CD4-positive, CD25-positive, alpha-beta regulatory T cell (primary cell): ENCODE results near the gene C7orf57. TPM values are rescaled to one million over a fixed set of nuclear protein-coding genes. Genes with fewer than 3 reads are reported as not detected.
A peak's percentile ranks its signal among the peaks of the same experiment; 100 is the strongest.

Experiments used
- ATAC-seq, 2 donors: fragments of 150-1000 bp; cut with Tn5 transposase; one replicate each; pipeline ENCODE4 v1.10.0; 2021; ENCODE audit warnings: low read depth in 2 of 2, moderate number of reproducible peaks in 2 of 2, moderate library complexity in 1 of 2
- DNase-seq, 3 donors: peaks; one replicate each; pipeline versions ENCODE4 v3.0.0 to v3.0.0-alpha.2; 2012 to 2022; ENCODE audit warnings: mixed read lengths in 1 of 3
- H3K27ac ChIP-seq: one replicate; pipeline ENCODE4 v1.7.0; 2013; ENCODE audit warnings: mild to moderate bottlenecking, low read length; ENCODE audit not compliant: insufficient read depth, poor library complexity, severe bottlenecking
- H3K27me3 ChIP-seq: one replicate; pipeline ENCODE4 v1.7.0; 2013; ENCODE audit warnings: low read length; ENCODE audit not compliant: control insufficient read depth, insufficient read depth
- H3K36me3 ChIP-seq: one replicate; pipeline ENCODE4 v1.7.0; 2013; ENCODE audit warnings: mild to moderate bottlenecking, low read length, moderate library complexity; ENCODE audit not compliant: control insufficient read depth, insufficient read depth
- H3K4me1 ChIP-seq: 2 replicates; pipeline ENCODE4 v1.7.0; 2013; ENCODE audit warnings: mild to moderate bottlenecking, low read length; ENCODE audit not compliant: insufficient read depth, control insufficient read depth, poor library complexity, severe bottlenecking
- H3K4me3 ChIP-seq: one replicate; pipeline ENCODE4 v1.7.0; 2013; ENCODE audit warnings: low read depth, mild to moderate bottlenecking, low read length, moderate library complexity
- H3K9me3 ChIP-seq, 2 experiments: 1 replicate in 1 of 2; 2 replicates in 1 of 2; pipeline ENCODE4 v1.7.0; 2013; ENCODE audit warnings: low read length in 2 of 2, mild to moderate bottlenecking in 1 of 2, moderate library complexity in 1 of 2; ENCODE audit not compliant: control insufficient read depth in 2 of 2
- H3K27ac Mint-ChIP-seq, 3 donors: one replicate each; pipeline ENCODE4 v1.8.0; 2020 to 2022; ENCODE audit warnings: mild to moderate bottlenecking in 3 of 3, mixed read lengths in 3 of 3, moderate library complexity in 2 of 3
- H3K27me3 Mint-ChIP-seq: one replicate; pipeline ENCODE4 v1.8.0; 2022; ENCODE audit warnings: mild to moderate bottlenecking, mixed read lengths
- H3K36me3 Mint-ChIP-seq: one replicate; pipeline ENCODE4 v1.8.0; 2020; ENCODE audit warnings: mixed read lengths
- H3K4me1 Mint-ChIP-seq, 4 donors: one replicate each; pipeline ENCODE4 v1.8.0; 2020 to 2022; ENCODE audit warnings: mixed read lengths in 4 of 4, mild to moderate bottlenecking in 1 of 4
- H3K4me3 Mint-ChIP-seq, 4 donors: one replicate each; pipeline ENCODE4 v1.8.0; 2020 to 2022; ENCODE audit warnings: mild to moderate bottlenecking in 4 of 4, mixed read lengths in 4 of 4, moderate library complexity in 3 of 4
- H3K9me3 Mint-ChIP-seq, 7 donors: one replicate each; pipeline ENCODE4 v1.8.0; 2020 to 2022; ENCODE audit warnings: mixed read lengths in 7 of 7, mild to moderate bottlenecking in 3 of 7, moderate library complexity in 2 of 7
- polyA plus RNA-seq, 4 donors: library from polyadenylated mRNA; unstranded; fragments of 300-500 nt; fragmentation: Illumina TruSeq; gene quantifications; one replicate each; pipeline ENCODE4 v1.2.3, GENCODE V29; 2021
- total RNA-seq: library from RNA; stranded (reverse); gene quantifications from one replicate; pipeline ENCODE4 v1.2.3, GENCODE V29; 2022

Gene C7orf57
- total and polyA plus RNA-seq, 5 donors from 2014 or later: not detected

- no peaks in the 10 kb centered on the region for H3K9me3 ChIP-seq
- H3K36me3 ChIP-seq: no peaks in the 10 kb centered on the region
- H3K4me1 ChIP-seq: peaks cover 13% of the 10 kb centered on the region
- H3K27ac ChIP-seq: no peak overlapping the region
- Mint-ChIP-seq H3K9me3 (peaks cover 0 to 5% (median 0%) of the 10 kb centered on the region in 7 donors), H3K4me1 (peaks cover 0 to 17% (median 6%) of the 10 kb centered on the region in 4 donors), H3K36me3 (no peaks in the 10 kb centered on the region), H3K27me3 (peaks cover 61% of the 10 kb centered on the region), H3K27ac (peak overlapping the region in 2 of 3 donors; percentile 47 to 63), H3K4me3 (peak overlapping the region; percentile 75 to 93 (median 90))
- DNase-seq (peak in 2 of 3 donors; percentile 13 to 18), ATAC-seq (peak in 1 of 2 donors; percentile 22)
- H3K27me3 ChIP-seq: peaks cover 11% of the 10 kb centered on the region
- peak overlapping the region; percentile 46 for H3K4me3 ChIP-seq
Measured at GRCh38 chr7:48035967-48036478, 680 bp downstream of the C7orf57 start.

GRCh38 chr7:48038815-48039506 is 3.6 kb downstream of the C7orf57 start:
- Mint-ChIP-seq H3K4me3 (no peak overlapping the region), H3K27ac (no peak overlapping the region), H3K36me3 (no peaks in the 10 kb centered on the region), H3K27me3 (peaks cover 40% of the 10 kb centered on the region), H3K9me3 (peaks cover 0 to 3% (median 0%) of the 10 kb centered on the region in 7 donors), H3K4me1 (peaks cover 0 to 20% (median 8%) of the 10 kb centered on the region in 4 donors)
- DNase-seq: no peak
- Histone ChIP-seq H3K4me3 (no peak overlapping the region), H3K27me3 (peaks cover 7% of the 10 kb centered on the region), H3K27ac (no peak overlapping the region), H3K9me3 (no peaks in the 10 kb centered on the region), H3K4me1 (peaks cover 13% of the 10 kb centered on the region), H3K36me3 (no peaks in the 10 kb centered on the region)
- ATAC-seq: no peak

DNA sequence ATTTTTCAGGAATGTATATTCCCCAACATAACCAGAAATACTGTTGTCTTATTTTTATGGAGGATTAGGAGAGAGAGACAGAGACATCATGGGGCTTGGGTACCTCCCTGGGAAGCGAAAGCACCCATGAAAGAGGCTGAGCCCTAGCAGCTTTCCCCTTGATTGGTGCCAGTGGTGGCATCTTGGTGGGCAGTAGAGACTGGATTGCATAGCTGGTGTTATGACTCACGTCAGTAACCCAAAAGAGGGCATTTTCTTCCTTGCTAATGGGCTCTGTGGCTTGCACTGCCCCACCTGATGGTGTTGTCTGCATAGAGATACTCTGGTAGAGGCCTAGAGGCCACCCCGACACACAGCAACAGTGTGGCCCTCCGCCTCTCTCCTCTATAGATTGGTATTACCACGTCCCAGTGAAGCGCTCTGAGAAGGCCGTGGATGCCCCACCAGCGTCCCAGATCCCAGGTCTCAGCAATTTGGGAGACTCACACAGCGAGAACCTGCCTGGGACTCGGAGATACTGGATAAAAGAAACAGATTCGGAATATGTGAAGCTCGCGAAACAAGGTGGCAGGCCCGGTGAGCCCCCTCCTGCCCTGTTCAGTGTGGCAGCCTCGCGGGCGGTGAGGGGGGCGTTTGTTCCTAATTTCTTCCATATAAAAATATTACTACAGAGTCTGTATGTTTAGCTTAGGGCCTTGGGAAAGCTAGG is 5.8 kb downstream of the C7orf57 start:
- Mint-ChIP-seq H3K4me1 (peaks cover 0 to 20% (median 4%) of the 10 kb centered on the region in 4 donors), H3K4me3 (no peak overlapping the region), H3K9me3 (peaks cover 0 to 2% (median 0%) of the 10 kb centered on the region in 7 donors), H3K36me3 (no peaks in the 10 kb centered on the region), H3K27ac (peak overlapping the region in 1 of 3 donors; percentile 29), H3K27me3 (peaks cover 18% of the 10 kb centered on the region)
- Histone ChIP-seq H3K4me1 (peaks cover 1% of the 10 kb centered on the region), H3K4me3 (no peak overlapping the region), H3K36me3 (no peaks in the 10 kb centered on the region), H3K9me3 (no peaks in the 10 kb centered on the region), H3K27ac (no peak overlapping the region), H3K27me3 (peaks cover 5% of the 10 kb centered on the region)
- DNase-seq (no peak), ATAC-seq (no peak)

GRCh38 chr7:48041653-48041970 is 6.3 kb downstream of the C7orf57 start:
- H3K36me3 ChIP-seq: no peaks in the 10 kb centered on the region
- no peak overlapping the region for H3K27ac ChIP-seq
- Mint-ChIP-seq H3K4me1 (peaks cover 3 to 23% (median 6%) of the 10 kb centered on the region in 4 donors), H3K36me3 (no peaks in the 10 kb centered on the region), H3K9me3 (peaks cover 0 to 2% (median 0%) of the 10 kb centered on the region in 7 donors), H3K27me3 (peaks cover 13% of the 10 kb centered on the region), H3K4me3 (no peak overlapping the region), H3K27ac (peak overlapping the region in 1 of 3 donors; percentile 23)
- no peak overlapping the region for H3K4me3 ChIP-seq
- peaks cover 5% of the 10 kb centered on the region for H3K27me3 ChIP-seq
- ATAC-seq: no peak
- H3K9me3 ChIP-seq: no peaks in the 10 kb centered on the region
- H3K4me1 ChIP-seq: no peaks in the 10 kb centered on the region
- DNase-seq: peak in 1 of 3 donors; percentile 8

GRCh38 chr7:48042216-48042615 is 6.9 kb downstream of the C7orf57 start:
- Histone ChIP-seq H3K27me3 (peaks cover 3% of the 10 kb centered on the region), H3K36me3 (no peaks in the 10 kb centered on the region), H3K27ac (no peak overlapping the region), H3K4me3 (no peak overlapping the region), H3K4me1 (no peaks in the 10 kb centered on the region), H3K9me3 (no peaks in the 10 kb centered on the region)
- Mint-ChIP-seq H3K27ac (no peak overlapping the region), H3K27me3 (peaks cover 7% of the 10 kb centered on the region), H3K4me3 (no peak overlapping the region), H3K36me3 (no peaks in the 10 kb centered on the region), H3K4me1 (peaks cover 5 to 19% (median 7%) of the 10 kb centered on the region in 4 donors), H3K9me3 (no peaks in the 10 kb centered on the region)
- ATAC-seq (no peak), DNase-seq (no peak)

DNA sequence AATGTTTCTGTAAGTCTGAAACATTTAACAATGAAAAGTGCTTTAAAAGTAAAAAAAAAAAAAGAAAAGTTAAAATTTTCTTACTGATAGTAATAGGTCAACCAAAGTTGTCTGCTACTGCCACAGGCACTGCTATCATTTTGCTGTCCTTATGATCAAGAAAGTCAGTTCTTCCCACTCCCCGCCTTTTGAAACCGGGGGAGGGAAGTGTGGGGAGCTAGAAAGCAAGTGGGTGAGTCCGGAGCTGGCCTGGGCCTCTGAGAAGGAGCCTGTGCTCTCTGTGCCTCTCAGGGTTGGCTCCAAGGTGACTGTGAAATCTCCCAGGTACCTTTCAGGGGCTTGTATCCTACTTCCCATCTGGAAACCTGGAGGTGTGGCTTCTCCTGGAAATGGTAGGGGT is 7.3 kb downstream of the C7orf57 start:
- no peak for DNase-seq
- Mint-ChIP-seq H3K9me3 (no peaks in the 10 kb centered on the region), H3K36me3 (no peaks in the 10 kb centered on the region), H3K4me3 (no peak overlapping the region), H3K4me1 (peaks cover 5 to 19% (median 7%) of the 10 kb centered on the region in 4 donors), H3K27me3 (peaks cover 5% of the 10 kb centered on the region), H3K27ac (no peak overlapping the region)
- ATAC-seq: no peak
- H3K27ac ChIP-seq: no peak overlapping the region
- H3K4me1 ChIP-seq: no peaks in the 10 kb centered on the region
- H3K27me3 ChIP-seq: peaks cover 3% of the 10 kb centered on the region
- no peaks in the 10 kb centered on the region for H3K36me3 ChIP-seq
- H3K4me3 ChIP-seq: no peak overlapping the region
- no peaks in the 10 kb centered on the region for H3K9me3 ChIP-seq

DNA sequence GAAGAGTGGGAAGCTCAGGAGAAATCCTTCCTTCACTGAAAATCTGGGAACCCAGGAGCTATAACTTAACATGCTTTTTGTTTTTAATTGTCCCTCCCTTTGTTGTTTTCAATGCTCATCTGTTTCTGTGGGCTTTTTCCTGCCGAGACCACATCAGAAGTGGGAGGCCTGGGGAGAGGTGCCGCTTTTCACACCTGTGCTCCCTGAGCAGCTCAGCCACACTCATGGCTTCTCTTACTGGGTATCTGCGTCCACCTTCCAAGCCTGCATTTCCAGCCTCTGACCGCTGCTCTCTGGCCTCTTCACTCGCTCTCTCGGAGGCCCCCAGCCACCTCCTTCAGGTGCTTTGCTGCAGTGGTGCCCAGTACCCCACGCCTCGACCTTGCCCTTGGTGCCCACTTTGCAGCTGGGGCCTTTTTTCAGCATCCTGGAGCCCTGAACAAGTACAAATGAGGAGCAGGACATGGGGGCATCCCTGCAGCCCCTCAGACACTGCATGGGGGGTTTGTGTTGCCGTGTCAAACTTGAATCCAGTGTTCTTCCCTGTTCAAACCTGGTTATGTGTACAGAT is 9.9 kb downstream of the C7orf57 start:
- Mint-ChIP-seq H3K27me3 (no peaks in the 10 kb centered on the region), H3K4me1 (peaks cover 5 to 24% (median 7%) of the 10 kb centered on the region in 4 donors), H3K4me3 (no peak overlapping the region), H3K9me3 (no peaks in the 10 kb centered on the region), H3K36me3 (no peaks in the 10 kb centered on the region), H3K27ac (peak overlapping the region in 2 of 3 donors; percentile 62 to 81)
- Histone ChIP-seq H3K27me3 (no peaks in the 10 kb centered on the region), H3K4me3 (no peak overlapping the region), H3K27ac (no peak overlapping the region), H3K36me3 (no peaks in the 10 kb centered on the region), H3K9me3 (no peaks in the 10 kb centered on the region), H3K4me1 (no peaks in the 10 kb centered on the region)
- no peak for DNase-seq
- no peak for ATAC-seq
